Skeletal muscle cell (primary cell): ENCODE data around the gene CEP112.
A peak's percentile ranks its signal among the peaks of the same experiment; 100 is the strongest.
"Not testable (repeated sequence)": the region's sequence is repeated elsewhere in the genome, so short reads cannot be mapped to it uniquely, and the experiment has no call there.

Experiments used
- DNase-seq: peaks from one replicate; pipeline ENCODE4 v3.0.0-alpha.2; 2010; ENCODE audit warnings: low read depth
- H3K4me3 ChIP-seq: 2 replicates; pipeline ENCODE4 v1.5.1; 2011; ENCODE audit warnings: low read depth, mild to moderate bottlenecking, control low read depth, low read length, moderate library complexity

CEP112 gene

GRCh38 chr17:65865715-65866425, 326.1 kb downstream of the CEP112 start:
- no peak overlapping the region for H3K4me3 ChIP-seq
- DNase-seq = no peak

- H3K4me3 ChIP-seq = no peak overlapping the region
- no peak for DNase-seq
These were observed 327.5 kb downstream of the CEP112 start for GRCh38 chr17:65864394-65864793.

GRCh38 chr17:65857718-65858117, 334.2 kb downstream of the CEP112 start:
- H3K4me3 ChIP-seq = no peak overlapping the region
- no peak for DNase-seq

- no peak for DNase-seq
These were observed 335.1 kb downstream of the CEP112 start for GRCh38 chr17:65856865-65857264.

GRCh38 chr17:65855675-65856074, 336.3 kb downstream of the CEP112 start:
- no peak for DNase-seq
- H3K4me3 ChIP-seq = no peak overlapping the region

More at GRCh38 chr17:65856865-65857264, 335.1 kb downstream of the CEP112 start:
- no peak overlapping the region for H3K4me3 ChIP-seq

- no peak overlapping the region for H3K4me3 ChIP-seq
- no peak for DNase-seq
These were observed 336.7 kb downstream of the CEP112 start for GRCh38 chr17:65855245-65855644.

GRCh38 chr17:65853816-65854215, 338.1 kb downstream of the CEP112 start:
- DNase-seq = no peak
- no peak overlapping the region for H3K4me3 ChIP-seq

- no peak overlapping the region for H3K4me3 ChIP-seq
- DNase-seq = no peak
These were observed 339.0 kb downstream of the CEP112 start for GRCh38 chr17:65852911-65853310.

GRCh38 chr17:65851965-65852736, 339.8 kb downstream of the CEP112 start:
- DNase-seq = no peak

GRCh38 chr17:65850486-65850885, 341.4 kb downstream of the CEP112 start:
- no peak overlapping the region for H3K4me3 ChIP-seq
- DNase-seq = peak; percentile 43

More at GRCh38 chr17:65851965-65852736, 339.8 kb downstream of the CEP112 start:
- H3K4me3 ChIP-seq = no peak overlapping the region

GRCh38 chr17:65848751-65849150, 343.2 kb downstream of the CEP112 start:
- DNase-seq = no peak
- no peak overlapping the region for H3K4me3 ChIP-seq

- no peak for DNase-seq
- no peak overlapping the region for H3K4me3 ChIP-seq
These were observed 350.8 kb downstream of the CEP112 start for GRCh38 chr17:65841089-65841488.

GRCh38 chr17:65837232-65837631, 354.7 kb downstream of the CEP112 start:
- not testable (repeated sequence) for DNase-seq, H3K4me3 ChIP-seq

GRCh38 chr17:65833214-65833613, 358.7 kb downstream of the CEP112 start:
- no peak overlapping the region for H3K4me3 ChIP-seq
- DNase-seq = no peak

GRCh38 chr17:65830356-65830755, 361.6 kb downstream of the CEP112 start:
- DNase-seq = no peak
- H3K4me3 ChIP-seq = no peak overlapping the region

- H3K4me3 ChIP-seq, DNase-seq: not testable (repeated sequence)
These were observed 365.4 kb downstream of the CEP112 start for GRCh38 chr17:65826577-65826976.

- no peak for DNase-seq
- H3K4me3 ChIP-seq = no peak overlapping the region
These were observed 367.0 kb downstream of the CEP112 start for GRCh38 chr17:65824901-65825300.

GRCh38 chr17:65823713-65824112, 368.2 kb downstream of the CEP112 start:
- no peak overlapping the region for H3K4me3 ChIP-seq
- no peak for DNase-seq

- H3K4me3 ChIP-seq = no peak overlapping the region
- DNase-seq = no peak
These were observed 371.1 kb downstream of the CEP112 start for GRCh38 chr17:65820811-65821210.

- H3K4me3 ChIP-seq = no peak overlapping the region
- DNase-seq = no peak
These were observed 371.6 kb downstream of the CEP112 start for GRCh38 chr17:65820306-65820705.

GRCh38 chr17:65819810-65820209, 372.1 kb downstream of the CEP112 start:
- no peak for DNase-seq
- no peak overlapping the region for H3K4me3 ChIP-seq
